Mesothelial cell of epicardium (in vitro differentiated cells): ENCODE measurements around the gene ZNF3. TPM values are rescaled to one million over a fixed set of nuclear protein-coding genes. Genes with fewer than 3 reads are reported as not detected.

Experiments used
- DNase-seq, 2 experiments: peaks; one replicate each; pipeline ENCODE4 v3.0.0; 2021; ENCODE audit warnings: low spot score in 2 of 2; ENCODE audit not compliant: unreplicated experiment in 2 of 2
- H3K27ac Mint-ChIP-seq: 2 replicates; pipeline ENCODE4 v1.8.0; 2021; ENCODE audit warnings: mixed read lengths
- H3K27me3 Mint-ChIP-seq: 2 replicates; pipeline ENCODE4 v1.8.0; 2021; ENCODE audit warnings: low read depth, mixed read lengths
- H3K36me3 Mint-ChIP-seq: 2 replicates; pipeline ENCODE4 v1.8.0; 2021; ENCODE audit warnings: mixed read lengths
- H3K4me1 Mint-ChIP-seq: 2 replicates; pipeline ENCODE4 v1.8.0; 2021; ENCODE audit warnings: mixed read lengths
- H3K4me3 Mint-ChIP-seq: 2 replicates; pipeline ENCODE4 v1.8.0; 2021; ENCODE audit warnings: mild to moderate bottlenecking, moderate library complexity, mixed read lengths
- H3K9me3 Mint-ChIP-seq: 2 replicates; pipeline ENCODE4 v1.8.0; 2021; ENCODE audit warnings: mixed read lengths
- CTCF ChIP-seq: fragments of 200-600 bp; sonication (generic); IDR thresholded peaks from one replicate; pipeline ENCODE4 v1.5.0; 2021; ENCODE audit warnings: antibody characterized with exemption; ENCODE audit not compliant: unreplicated experiment
- microRNA-seq: library from miRNA; unstranded; fragments of <30 nt; microRNA quantifications from one replicate; pipeline ENCODE4 v1.2.0, GENCODE V29; 2021; ENCODE audit warnings: inconsistent platforms, mixed read lengths
- total RNA-seq: library from RNA; stranded (reverse); gene quantifications from 3 replicates; pipeline ENCODE4 v1.2.1, GENCODE V29; 2021

The ZNF3 gene
- total RNA-seq, 1 donor from 2014 or later = 85.9 TPM

GRCh38 chr7:100021297-100021696 is 60.2 kb downstream of the ZNF3 start:
- Mint-ChIP-seq H3K27ac (no peak overlapping the region), H3K4me3 (no peak overlapping the region), H3K9me3 (no peaks in the 10 kb centered on the region), H3K27me3 (no peaks in the 10 kb centered on the region), H3K4me1 (peaks cover 33% of the 10 kb centered on the region), H3K36me3 (peaks cover 25% of the 10 kb centered on the region)
- no peak for TF ChIP-seq CTCF
- DNase-seq = no peak

Small RNA genes lying within 50 kb of the gene (microRNA-seq; reads per million reads assigned to microRNA genes)
- gene MIR106B (9,726 reads per million, percentile 96 among the genes with 10 or more reads in this experiment), gene MIR25 (1,029 reads per million, percentile 81 among the genes with 10 or more reads in this experiment), gene MIR93 (14,691 reads per million, percentile 96 among the genes with 10 or more reads in this experiment)

Other genes with a start within 250 kb of the ZNF3 start
- 0.20 to 0.63 TPM (median 0.24 TPM) in 3 replicates for gene OR2AE1, start 204.7 kb downstream of the ZNF3 start, total RNA-seq
- 13.1 to 14.1 TPM (median 13.6 TPM) in 3 replicates for gene TRIM4, start 162.2 kb downstream of the ZNF3 start, total RNA-seq
- 0.27 to 0.54 TPM in 2 of 3 replicates, not detected in the other for gene GJC3, start 152.1 kb downstream of the ZNF3 start, total RNA-seq
- 0.27 to 0.56 TPM in 2 of 3 replicates, not detected in the other for gene AZGP1, start 105.7 kb downstream of the ZNF3 start, total RNA-seq
- 143 to 149 TPM (median 143 TPM) in 3 replicates for gene ZKSCAN1, start 66.1 kb downstream of the ZNF3 start, total RNA-seq
- gene ZSCAN21, start 31.9 kb downstream of the ZNF3 start, total RNA-seq = 17.0 to 17.6 TPM (median 17.4 TPM) in 3 replicates
- 96.4 to 103 TPM (median 97.7 TPM) in 3 replicates for gene COPS6, start 7.2 kb upstream of the ZNF3 start, total RNA-seq
- 170 to 172 TPM (median 171 TPM) in 3 replicates for gene MCM7, start 19.7 kb upstream of the ZNF3 start, total RNA-seq
- gene AP4M1, start 19.9 kb upstream of the ZNF3 start, total RNA-seq = 23.5 to 26.8 TPM (median 25.6 TPM) in 3 replicates
- gene TAF6, start 37.6 kb upstream of the ZNF3 start, total RNA-seq = 63.7 to 68.8 TPM (median 66.2 TPM) in 3 replicates
- gene CNPY4, start 37.9 kb upstream of the ZNF3 start, total RNA-seq = 26.1 to 27.9 TPM (median 27.4 TPM) in 3 replicates
- 2.9 to 3.5 TPM (median 2.9 TPM) in 3 replicates for gene MBLAC1, start 45.2 kb upstream of the ZNF3 start, total RNA-seq
- gene LAMTOR4, start 67.2 kb upstream of the ZNF3 start, total RNA-seq = 97.2 to 109 TPM (median 105 TPM) in 3 replicates
- 22.0 to 23.6 TPM (median 23.3 TPM) in 3 replicates for gene TRAPPC14, start 77.0 kb upstream of the ZNF3 start, total RNA-seq
- gene GAL3ST4, start 86.9 kb upstream of the ZNF3 start, total RNA-seq = 9.4 to 10.1 TPM (median 9.4 TPM) in 3 replicates
- 49.8 to 50.6 TPM (median 50.0 TPM) in 3 replicates for gene GPC2, start 95.7 kb upstream of the ZNF3 start, total RNA-seq
- 0.94 to 1.9 TPM (median 1.4 TPM) in 3 replicates for gene STAG3, start 96.2 kb upstream of the ZNF3 start, total RNA-seq
- not detected in 3 replicates for gene PVRIG, start 138.2 kb upstream of the ZNF3 start, total RNA-seq
- not detected in 3 replicates for gene SPDYE3, start 226.0 kb upstream of the ZNF3 start, total RNA-seq